Adrenal gland (tissue), 5 donors: Measurements from ENCODE around the gene HIC1.

Source experiments
- CTCF ChIP-seq, 6 experiments: fragments of 450-650 bp in 4 of 6; fragments of 200-600 bp in 2 of 6; sonication (generic) in 1 of 6; IDR thresholded peaks; 1 replicate in 5 of 6; 2 replicates in 1 of 6; pipeline versions ENCODE4 v1.5.1 to v1.8.0; 2016 to 2021; ENCODE audit warnings: antibody characterized with exemption in 6 of 6, mild to moderate bottlenecking in 2 of 6, moderate library complexity in 1 of 6
- POLR2A ChIP-seq, 2 donors: fragments of 450-650 bp; IDR thresholded peaks; one replicate each; pipeline ENCODE4 v1.6.1; 2017; ENCODE audit warnings: antibody characterized with exemption in 2 of 2, mild to moderate bottlenecking in 2 of 2, moderate library complexity in 1 of 2
- donor health status: DM: no; HTN: no; CAD: no.

GRCh38 chr17:2110436-2110835, 55.5 kb downstream of the HIC1 start:
- TF ChIP-seq POLR2A (IDR thresholded peaks at IDR 0.05) (no peak), CTCF (IDR thresholded peaks at IDR 0.05) (no peak)
